Amniotic epithelial cell (primary cell): ENCODE results near the gene OR2A7.
"Not testable (repeated sequence)": the region's sequence is repeated elsewhere in the genome, so short reads cannot be mapped to it uniquely, and the experiment has no call there.

Source experiments
- DNase-seq: peaks from one replicate; pipeline ENCODE4 v3.0.0-alpha.2; 2010; ENCODE audit warnings: low read depth

Gene OR2A7, protein sequence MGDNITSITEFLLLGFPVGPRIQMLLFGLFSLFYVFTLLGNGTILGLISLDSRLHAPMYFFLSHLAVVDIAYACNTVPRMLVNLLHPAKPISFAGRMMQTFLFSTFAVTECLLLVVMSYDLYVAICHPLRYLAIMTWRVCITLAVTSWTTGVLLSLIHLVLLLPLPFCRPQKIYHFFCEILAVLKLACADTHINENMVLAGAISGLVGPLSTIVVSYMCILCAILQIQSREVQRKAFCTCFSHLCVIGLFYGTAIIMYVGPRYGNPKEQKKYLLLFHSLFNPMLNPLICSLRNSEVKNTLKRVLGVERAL

DNA sequence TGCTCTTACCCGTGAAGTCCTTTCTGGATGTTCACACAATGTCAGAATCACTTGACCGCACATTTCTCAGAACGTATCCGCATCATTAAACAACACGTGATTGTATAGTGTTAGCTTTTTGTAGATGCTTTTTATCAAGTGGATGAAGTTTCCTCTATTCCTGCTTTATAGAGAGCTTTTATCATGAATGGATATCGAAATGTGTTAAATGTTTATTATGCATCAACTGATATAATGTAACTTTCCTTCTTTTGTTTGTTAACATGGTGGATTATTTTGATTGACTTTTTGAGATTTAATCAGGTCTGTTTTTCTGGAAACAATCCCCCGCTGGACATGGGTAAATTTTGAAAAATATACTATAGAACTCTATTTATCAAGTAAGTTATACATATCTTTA, at the start of gene OR2A7:
Gene OR2A7, minus strand, starts transcription at position 101 of the 400 bp plus-strand sequence. CDS start 5,164 bp downstream, outside the sequence.
- DNase-seq: not testable (repeated sequence)

DNA sequence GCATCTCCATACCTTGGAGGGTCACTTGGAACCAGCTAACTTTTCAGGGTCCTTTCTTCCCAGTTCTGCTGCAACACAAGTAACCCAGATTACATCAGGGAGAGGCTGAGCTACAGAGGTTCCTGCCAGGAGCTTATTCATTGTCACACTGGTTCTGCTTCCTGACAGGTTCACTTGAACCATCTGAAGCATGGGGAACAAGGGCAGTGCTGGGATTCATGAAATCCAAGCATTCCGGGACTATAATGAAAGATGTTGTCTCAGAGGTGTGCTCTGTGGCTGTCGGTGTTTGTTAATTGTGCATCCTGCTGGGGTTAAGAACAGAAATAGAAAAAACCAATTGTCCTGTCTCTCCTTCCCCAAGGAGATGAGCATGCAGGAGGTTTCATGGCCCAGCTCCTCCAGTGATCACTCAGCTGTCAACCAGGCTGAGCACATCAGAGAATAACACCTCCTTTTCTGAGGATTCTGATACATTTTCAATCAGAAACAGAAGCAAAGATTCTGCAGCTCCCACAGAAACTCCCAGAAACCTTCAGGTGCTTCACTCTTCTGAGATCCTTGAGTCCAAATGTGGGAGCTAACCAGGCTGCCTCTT, 47.4 kb upstream of the OR2A7 start, which contains the start of gene OR2A1:
Gene OR2A1, plus strand, starts transcription at position 548 of the 598 bp plus-strand sequence. CDS start 5,706 bp downstream, outside the sequence.
- not testable (repeated sequence) for DNase-seq

DNA sequence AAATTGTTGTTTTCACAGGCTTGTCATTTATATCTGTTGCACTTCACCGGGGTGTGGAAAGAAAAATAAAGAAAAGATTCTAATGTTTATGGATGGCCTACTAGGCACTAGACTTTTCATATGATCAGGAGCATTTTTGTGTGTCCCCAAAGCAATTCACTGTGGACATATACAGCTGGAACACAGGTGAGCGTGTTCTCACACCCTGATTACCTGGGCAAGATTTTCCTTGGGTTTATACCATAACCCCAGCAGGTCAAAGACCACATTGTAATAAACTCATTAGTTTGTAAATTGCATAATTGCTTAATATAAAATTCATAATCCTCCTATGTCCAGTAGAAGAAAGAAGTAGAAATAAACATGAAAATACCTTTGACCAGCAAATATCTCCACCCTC, 46.6 kb upstream of the OR2A7 start:
- DNase-seq: not testable (repeated sequence)

DNA sequence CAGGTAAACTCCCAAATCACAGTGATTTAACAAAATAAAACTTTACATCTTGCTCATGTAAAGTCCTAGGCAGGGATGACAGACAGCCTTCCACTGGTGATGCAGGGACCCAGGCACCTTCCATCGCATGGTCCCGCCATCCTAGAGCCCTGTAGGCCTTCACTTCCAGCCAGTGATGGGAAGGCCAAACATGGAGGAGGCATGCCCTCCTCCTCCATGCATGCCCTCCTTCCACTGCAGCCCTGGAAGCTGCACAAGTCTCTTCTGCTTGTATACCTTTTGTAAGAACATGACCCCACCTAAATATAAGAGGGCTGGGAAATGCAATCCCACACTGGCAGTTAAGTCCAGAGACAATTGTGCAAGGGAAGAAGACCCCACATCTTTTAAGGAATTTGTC, 45.1 kb upstream of the OR2A7 start:
- not testable (repeated sequence) for DNase-seq

DNA sequence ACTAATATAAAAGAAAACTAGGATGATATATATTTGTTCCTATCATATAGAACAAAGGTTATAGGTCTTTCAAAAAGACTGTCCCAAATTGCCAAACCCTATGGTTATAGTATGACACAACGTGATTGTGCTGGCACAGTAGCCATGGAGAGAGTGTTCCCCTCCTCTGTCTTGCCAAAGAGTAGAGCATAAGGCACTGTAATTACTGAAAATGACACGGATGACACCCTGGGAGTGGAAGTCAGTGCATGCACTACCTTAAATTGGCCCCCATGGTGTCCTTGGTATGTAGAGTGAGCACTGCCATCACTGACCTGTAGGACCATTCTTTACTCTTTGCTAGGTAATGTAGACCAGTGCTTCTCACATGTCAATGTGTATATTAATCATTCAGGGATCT, 40.6 kb upstream of the OR2A7 start:
- not testable (repeated sequence) for DNase-seq

DNA sequence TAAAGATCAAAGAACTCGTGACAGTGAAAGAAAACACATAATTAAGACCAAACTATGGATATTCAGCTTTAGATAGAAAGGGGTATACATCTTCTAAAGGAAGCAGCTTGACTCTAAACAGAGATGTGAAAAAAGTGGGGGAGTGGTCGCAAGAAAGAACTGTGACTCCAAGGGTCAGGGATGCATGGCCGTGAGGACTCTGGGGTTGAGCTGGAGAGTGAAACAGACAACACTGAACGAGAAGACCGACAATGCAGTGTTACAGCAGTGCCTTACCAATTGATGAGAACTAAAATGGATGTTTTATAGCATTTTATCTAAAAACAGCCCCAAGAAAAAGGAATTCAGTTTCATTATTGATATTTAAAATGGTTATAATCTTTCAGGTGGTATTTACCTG, 39.0 kb upstream of the OR2A7 start:
- DNase-seq: not testable (repeated sequence)

DNA sequence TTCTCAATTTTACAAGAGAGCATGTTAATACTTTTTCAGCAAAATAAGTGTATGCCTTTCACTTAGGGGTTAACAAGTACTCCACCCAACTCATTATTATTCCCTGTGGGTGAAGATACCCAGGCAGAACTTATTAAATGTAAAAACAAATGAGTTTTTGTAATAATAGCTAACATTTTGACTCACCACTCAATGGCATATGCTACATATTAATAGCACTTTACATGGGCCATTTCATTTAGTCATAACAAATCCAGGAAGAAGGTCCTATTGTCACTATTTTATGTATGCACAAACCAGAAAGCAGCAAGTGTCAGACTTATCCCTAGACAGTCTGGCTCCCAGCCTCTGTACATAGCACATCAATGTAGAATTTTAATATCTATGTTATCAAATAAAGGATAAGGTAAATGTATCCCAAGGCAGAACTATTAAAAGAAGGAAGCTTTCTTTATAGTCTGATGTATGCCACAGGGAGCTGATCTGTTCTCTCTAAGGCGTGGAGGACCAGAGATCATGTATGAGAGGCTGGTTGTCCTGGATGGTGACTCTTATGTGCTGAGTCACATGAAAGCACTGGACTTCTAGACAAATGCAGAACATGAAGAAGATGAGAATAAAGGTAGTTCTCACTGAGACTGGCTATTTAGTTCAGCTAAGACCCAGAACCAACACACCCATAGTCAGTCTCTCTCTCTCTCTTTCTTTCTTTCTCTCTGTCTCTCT, 38.1 kb upstream of the OR2A7 start:
- DNase-seq: not testable (repeated sequence)

DNA sequence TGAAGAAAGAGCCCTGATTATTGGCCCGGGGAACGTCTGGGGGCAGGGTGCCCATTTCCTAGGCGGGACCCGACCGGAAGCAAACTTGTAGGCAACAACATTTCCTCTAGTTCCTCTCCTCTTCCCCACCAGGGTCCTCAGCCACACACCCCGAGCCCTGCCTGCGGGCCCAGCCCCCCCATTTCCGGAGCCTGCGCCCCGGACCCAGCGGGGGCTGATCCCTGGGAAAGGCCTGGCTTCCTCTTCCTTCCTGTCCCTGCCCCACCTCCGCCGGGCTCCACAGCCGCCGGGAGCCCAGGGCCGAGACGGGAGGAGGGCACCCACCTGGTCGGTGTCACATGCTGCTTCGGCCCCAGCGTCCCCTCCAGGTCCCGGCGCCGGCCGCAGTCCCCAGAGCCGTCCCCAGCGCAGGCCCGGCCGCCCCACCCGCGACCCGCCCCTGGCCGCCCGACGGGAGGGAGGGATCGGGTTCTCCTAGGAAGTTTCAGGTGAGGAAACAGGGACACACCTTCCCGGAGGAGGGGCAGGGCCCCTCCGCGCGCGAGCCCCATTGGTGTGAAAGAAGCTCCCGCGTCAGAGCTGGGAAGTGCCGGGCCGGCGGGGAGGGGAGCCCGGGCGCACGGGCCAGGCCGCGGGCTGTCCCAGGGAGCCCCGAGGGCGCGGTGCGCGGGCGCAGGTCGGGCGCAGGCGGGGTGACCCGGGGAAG, 29.4 kb upstream of the OR2A7 start:
- DNase-seq: not testable (repeated sequence)

DNA sequence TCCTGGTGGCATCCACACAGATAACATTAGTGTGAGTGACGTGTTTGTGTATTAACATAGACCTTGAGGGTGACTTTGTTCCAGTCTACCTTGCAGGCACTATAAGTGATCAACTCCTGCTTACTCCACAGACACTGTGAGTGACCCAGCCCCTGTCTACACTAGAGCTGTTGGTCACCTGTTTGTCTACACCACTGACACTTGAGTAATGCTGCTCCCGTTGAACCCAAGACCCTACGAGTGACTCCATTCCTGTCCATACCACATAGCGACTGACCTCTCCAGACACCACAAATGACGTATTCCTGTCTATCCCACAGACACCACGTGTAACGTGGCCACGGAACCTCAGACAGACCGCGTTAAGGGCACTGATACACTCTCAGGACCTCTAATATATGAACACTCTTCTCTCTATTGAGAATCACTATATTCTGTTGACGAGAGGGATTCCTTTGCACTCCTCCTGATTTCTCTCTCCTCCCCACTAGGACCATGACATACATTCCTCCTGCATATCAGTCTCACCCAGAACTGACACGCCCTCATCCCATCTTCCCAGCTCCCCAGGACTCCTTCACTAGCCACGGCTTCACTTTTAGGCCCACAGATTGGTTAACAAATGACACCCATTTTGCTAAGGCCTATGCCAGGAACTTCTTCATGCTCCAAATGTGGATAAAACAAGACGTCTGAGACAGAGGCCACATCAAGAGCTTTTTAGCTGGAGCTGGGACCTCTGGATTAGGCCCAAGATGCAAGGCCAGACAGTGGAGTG, 28.0 kb upstream of the OR2A7 start:
- DNase-seq: not testable (repeated sequence)

DNA sequence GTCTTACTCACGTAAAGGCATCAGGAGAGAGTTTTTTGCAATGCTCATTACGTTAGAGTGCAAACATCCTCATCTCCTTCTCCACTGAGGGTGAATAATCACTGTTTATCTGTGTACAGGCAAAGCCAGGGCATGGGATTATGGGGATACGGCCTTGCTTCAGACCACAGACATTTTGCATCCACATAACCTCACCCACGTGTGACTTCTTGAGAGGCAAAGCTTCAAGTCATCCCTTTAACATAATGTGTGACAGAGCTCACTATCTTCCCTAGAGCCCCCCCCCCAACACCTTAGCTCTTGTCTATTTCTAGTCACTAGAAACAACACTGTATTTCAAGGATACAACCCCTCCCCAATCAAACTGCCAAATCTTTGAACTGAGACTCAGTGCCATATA, 27.0 kb upstream of the OR2A7 start:
- DNase-seq: peak; percentile 89

DNA sequence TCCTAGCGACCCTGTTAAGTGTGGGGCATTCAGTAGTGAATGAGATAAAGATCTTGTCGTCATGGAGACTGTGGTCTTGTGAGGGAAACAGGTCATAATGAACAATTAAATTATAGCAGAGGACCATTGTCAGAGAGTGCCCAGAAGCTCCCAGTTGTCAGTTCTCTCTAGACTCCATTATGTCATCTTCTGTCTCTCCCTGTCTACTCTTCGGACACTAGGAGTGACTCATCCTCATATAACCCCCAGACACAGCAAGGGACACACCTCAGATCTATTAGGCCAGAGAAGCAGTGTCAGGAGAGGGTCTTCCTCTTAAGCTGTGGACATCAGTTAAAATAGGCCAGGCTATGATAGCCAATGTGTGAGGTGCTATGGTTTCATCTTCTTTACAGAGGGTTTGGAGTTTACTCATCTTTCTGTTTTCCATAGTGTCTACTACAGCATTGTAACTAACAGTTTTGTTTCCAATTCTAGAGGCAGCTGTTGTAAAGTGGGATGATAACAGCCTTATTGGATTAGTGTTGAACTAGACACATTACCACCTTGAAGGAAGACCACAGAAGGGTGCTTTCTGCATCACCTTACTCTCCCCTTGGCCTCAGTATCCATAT, 22.7 kb upstream of the OR2A7 start:
- DNase-seq: not testable (repeated sequence)

DNA sequence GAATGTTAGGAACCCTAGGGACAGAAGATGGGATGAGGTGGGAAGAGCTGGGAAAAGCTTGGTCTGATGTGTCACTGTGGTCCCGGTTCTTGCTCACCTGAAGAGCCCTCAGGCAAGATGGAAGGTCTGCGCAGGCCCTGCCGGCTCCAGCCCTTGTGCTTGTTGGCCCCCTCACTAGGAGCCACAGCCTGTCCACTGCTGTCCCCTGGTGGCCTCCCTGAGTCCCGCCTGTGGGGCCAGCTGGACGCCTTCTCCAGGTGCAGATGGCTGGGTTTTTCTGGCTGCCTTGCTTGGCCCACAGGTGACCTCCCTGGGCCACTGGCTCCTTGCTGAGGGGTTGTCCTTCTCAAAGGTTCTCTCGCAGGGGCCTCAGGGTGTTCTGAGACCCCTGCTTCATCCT, 19.1 kb upstream of the OR2A7 start:
- DNase-seq: not testable (repeated sequence)

DNA sequence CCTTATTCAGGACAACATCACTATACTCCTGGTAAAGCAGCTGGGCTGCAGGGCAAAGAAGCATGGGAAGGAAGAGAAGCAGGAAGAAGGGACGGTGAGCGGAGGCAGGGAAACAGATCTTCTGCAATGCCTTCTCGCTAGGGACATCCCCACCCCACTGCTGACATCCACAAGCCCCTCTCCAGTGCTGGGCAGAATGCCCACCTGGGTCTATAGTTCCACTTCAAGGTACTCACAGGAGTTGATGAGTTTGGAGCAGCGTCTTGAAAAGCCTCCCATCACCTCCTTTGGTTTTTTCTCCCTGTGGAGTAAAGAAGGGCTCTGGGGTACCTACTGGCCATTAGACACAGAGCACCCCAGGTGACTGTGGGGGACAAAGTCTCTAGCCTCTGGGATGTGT, 17.9 kb upstream of the OR2A7 start:
- DNase-seq: not testable (repeated sequence)

DNA sequence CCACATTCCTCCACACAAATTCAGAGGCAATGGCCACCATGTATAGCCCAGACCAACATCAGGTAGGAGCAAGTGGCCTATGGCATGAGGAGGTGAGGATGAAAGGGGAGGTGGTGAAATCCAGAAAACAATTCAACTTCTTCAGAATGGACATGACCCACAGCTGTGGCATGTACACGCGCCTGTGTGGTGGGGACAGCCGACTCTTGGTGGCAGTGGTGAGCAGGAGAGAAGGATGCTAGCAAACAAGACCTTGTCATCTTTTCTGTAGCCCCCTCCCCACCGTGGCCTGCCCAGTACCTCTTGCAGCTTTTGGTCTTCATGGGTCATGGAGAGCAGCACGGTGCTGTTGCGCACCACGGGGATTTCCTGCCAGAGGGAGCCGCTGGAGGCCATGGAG, 17.4 kb upstream of the OR2A7 start:
- not testable (repeated sequence) for DNase-seq

DNA sequence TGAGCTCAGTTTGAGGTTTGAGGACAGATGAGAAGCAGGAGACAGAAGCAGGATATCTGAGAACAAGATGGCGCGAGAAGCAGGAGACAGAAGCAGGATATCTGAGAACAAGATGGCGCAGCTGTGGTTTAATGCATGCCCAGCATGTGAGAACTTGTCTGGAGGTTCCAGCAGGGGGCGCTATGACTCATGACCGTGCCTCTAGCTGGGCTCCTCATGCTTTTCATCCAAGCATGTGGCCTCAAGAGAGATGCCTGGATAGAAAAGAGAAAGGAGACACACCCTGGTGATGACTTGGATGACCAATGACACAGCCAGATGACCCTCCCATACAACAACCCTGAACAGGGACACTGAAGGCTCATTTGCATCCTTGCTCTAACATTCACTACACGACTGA, 15.4 kb upstream of the OR2A7 start:
- not testable (repeated sequence) for DNase-seq

DNA sequence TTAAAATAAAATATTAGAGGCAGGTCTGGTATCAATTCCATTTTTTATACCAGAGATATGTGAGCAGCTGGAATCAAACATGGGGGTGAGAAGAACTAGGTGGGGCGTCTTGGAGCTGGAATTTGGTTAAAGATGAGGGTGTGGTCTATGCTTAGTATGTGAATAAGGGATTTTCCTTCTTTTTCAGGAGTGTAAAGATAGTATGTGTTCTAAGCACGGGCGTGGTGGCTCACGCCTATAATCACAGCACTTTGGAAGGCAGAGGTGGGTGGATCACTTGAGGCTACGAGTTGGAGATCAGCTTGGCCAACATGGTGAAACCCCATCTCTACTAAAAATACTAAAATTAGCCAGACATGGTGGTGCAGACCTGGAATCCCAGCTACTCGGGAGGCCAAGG, 10.7 kb upstream of the OR2A7 start:
- DNase-seq: not testable (repeated sequence)

DNA sequence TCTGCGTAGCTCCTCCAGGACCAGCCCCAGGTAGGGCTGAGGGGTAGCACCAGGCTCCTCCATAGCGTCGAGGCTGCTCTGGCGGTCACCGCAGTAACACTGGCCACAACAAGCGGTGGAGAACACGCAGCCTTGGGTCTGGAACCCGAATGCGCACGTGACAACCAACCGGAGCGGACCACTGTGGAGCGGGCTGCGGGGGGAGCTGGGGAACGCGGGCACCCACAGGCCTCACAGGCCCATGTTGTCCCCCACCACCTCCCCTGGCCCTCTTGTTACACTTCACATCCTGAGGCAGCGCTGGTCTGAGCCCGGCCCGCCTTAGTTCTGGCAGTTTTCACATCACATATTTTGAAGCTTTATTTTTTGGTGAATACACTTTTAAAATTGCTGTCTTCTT, 4.6 kb upstream of the OR2A7 start, which contains the start of gene CTAGE8:
Gene CTAGE8, minus strand, starts transcription at position 101 of the 400 bp plus-strand sequence. Its CDS starts 38 bp downstream, at position 63.
- not testable (repeated sequence) for DNase-seq

DNA sequence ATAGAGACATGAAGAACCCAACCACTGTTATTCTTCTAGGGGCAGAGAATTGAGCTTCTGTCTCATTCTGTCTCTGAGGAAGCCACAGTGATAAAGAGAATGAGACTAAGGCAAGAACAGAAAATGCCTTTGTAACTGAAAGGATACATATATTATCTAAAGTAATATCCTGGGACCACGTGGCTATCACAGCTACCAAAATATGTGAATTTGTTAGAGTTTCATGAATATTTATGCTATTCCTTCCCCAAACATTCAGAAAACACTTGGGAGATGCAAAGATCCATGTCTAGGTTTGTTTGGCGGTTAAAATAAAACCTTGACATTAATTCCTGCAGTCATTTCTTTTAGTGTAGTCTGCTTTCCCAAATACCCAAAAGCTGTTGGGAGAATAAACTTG, 2.5 kb downstream of the OR2A7 start:
- DNase-seq: not testable (repeated sequence)

DNA sequence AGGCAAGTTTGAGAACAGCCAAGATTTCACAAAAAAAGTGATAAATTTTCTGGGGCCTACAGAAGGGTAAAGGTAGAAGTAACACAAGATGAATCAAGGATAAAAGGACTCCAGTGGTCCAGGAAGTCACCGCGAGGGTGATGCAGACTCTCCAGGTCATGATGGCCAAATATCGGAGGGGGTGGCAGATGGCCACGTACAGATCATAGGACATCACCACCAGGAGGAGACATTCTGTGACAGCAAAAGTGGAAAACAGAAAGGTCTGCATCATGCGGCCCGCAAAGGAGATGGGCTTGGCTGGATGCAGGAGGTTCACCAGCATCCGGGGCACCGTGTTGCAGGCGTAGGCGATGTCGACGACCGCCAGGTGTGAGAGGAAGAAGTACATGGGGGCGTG, 5.5 kb downstream of the OR2A7 start:
- not testable (repeated sequence) for DNase-seq

DNA sequence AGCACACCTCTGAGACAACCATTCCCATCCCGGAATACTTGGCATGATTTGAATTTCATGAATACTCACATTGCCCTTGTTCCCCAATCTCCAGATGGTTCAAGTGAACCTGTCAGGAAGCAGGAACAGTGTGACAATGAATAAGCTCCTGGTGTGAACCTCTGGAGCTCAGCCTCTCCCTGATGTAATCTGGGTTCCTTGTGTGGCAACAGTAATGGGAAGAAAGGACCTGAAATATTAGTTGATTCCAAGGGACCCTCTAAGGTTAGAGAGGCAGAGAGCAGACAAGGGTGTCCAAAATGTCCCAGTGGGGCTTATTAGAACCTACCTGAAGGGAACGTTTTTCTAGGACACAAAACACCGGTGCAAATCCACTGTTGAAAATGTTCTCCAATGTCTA, 8.5 kb downstream of the OR2A7 start:
- DNase-seq: peak; percentile 14

DNA sequence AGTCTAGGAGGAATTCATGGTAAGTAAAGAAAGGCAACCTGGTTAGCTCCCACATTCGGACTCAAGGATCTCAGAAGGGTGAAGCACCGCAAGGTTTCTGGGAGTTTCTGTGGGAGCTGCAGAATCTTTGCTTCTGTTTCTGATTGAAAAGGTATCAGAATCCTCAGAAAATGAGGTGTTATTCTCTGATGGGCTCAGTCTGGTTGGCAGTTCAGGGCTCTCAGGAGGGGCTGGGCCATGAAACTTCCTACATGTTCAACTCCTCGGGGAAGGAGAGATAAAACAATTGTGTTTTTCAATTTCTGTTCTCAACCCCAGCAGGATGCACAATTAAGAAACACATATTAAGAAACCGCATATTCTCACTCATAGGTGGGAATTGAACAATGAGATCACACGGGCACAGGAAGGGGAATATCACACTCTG, 9.1 kb downstream of the OR2A7 start:
- DNase-seq: no peak
